Ovary (tissue), 9 donors: ENCODE measurements around the gene DYRK1A. TPM values are rescaled to one million over a fixed set of nuclear protein-coding genes. Genes with fewer than 3 reads are reported as not detected.

Experiments
- DNase-seq, 5 donors: peaks; one replicate each; pipeline ENCODE4 v3.0.0-alpha.2; 2019 to 2020
- H3K27ac ChIP-seq, 2 donors: fragments of 200-600 bp; one replicate each; pipeline versions ENCODE4 v1.5.1 to v1.8.0; 2019 to 2022
- H3K27me3 ChIP-seq: fragments of 200-600 bp; one replicate; pipeline ENCODE4 v1.8.0; 2022
- H3K36me3 ChIP-seq: fragments of 200-600 bp; sonication (generic); one replicate; pipeline ENCODE4 v1.5.1; 2019
- H3K4me1 ChIP-seq: one replicate; pipeline ENCODE4 v1.8.1; 2013; ENCODE audit warnings: mild to moderate bottlenecking, moderate library complexity; ENCODE audit not compliant: insufficient read depth
- H3K4me3 ChIP-seq: fragments of 200-600 bp; sonication (generic); one replicate; pipeline ENCODE4 v1.5.1; 2017
- H3K9me3 ChIP-seq, 2 donors: fragments of 200-600 bp in 1 of 2; sonication (generic) in 1 of 2; one replicate each; pipeline versions ENCODE4 v1.5.1 to v1.8.1; 2013 to 2019; ENCODE audit warnings: mild to moderate bottlenecking in 1 of 2, moderate library complexity in 1 of 2
- EP300 ChIP-seq: sonication (generic); formaldehyde crosslinking; IDR thresholded peaks from one replicate; pipeline ENCODE4 v1.6.1; 2017; ENCODE audit warnings: antibody characterized with exemption
- POLR2A ChIP-seq: fragments of 450-650 bp; IDR thresholded peaks from one replicate; pipeline ENCODE4 v1.6.1; 2017; ENCODE audit warnings: antibody characterized with exemption, mild to moderate bottlenecking, moderate library complexity
- WGBS, 3 donors: extraction: QIAGEN DNeasy Blood & Tissue Kit in 1 of 3; methylation state at CpG; one replicate each; pipeline versions ENCODE4 v1.1.5 to v1.1.7; 2013 to 2017; 5-methylcytosine and 5-hydroxymethylcytosine counted together
- intact Hi-C, 4 donors: fragments of 100-400 bp; cut with DNase I; formaldehyde crosslinking; loops; one replicate each; pipeline versions ENCODE4 v1.11.0 to v1.15.1; 2022 to 2023
- polyA plus RNA-seq, 2 donors: library from polyadenylated mRNA; stranded (reverse); fragments of 200-250 nt in 1 of 2; fragments of 350-450 nt in 1 of 2; fragmentation: Illumina TruSeq in 1 of 2; extraction: RNeasy Lipid Tissue Mini Kit (QIAGEN cat#74804) in 1 of 2; gene quantifications; one replicate each; pipeline ENCODE4 v1.2.3, GENCODE V29; 2013 to 2014
- total RNA-seq, 7 donors: library from RNA; depleted of rRNA in 2 of 7; stranded (reverse); fragments of >200 nt in 2 of 7; fragmentation: NEBNext Ultra II Directional in 3 of 7; extraction: Animal tissue kit (Norgen Biotek cat#: 25700) in 3 of 7; gene quantifications; one replicate each; pipeline versions ENCODE4 v1.1.0 to v1.2.4, GENCODE V29; 2016 to 2023
- TF ChIP-seq, protein P1 (sequence below), 3 donors: fragments of 450-650 bp in 2 of 3; fragments of 200-600 bp in 1 of 3; IDR thresholded peaks; one replicate each; pipeline versions ENCODE4 v1.5.1 to v1.8.0; 2016 to 2022; ENCODE audit warnings: antibody characterized with exemption in 3 of 3, mild to moderate bottlenecking in 1 of 3
- donor health status: DM: no; HTN: no; CAD: no; lungs with moderate emphysema.
- donor health status: DM: no; HTN: no; CAD: no.
- donor health status: Bipolar disorder and iron deficiency.
- donor health status: DM: yes; HTN: yes; CAD: no.
- donor health status: DM: no; HTN: no; CAD: no.
- donor health status: DM: yes; HTN: yes; CAD: no.

Gene DYRK1A
- total and polyA plus RNA-seq, 9 donors, result 30.9 to 89.0 (median 73.9) TPM

DNA sequence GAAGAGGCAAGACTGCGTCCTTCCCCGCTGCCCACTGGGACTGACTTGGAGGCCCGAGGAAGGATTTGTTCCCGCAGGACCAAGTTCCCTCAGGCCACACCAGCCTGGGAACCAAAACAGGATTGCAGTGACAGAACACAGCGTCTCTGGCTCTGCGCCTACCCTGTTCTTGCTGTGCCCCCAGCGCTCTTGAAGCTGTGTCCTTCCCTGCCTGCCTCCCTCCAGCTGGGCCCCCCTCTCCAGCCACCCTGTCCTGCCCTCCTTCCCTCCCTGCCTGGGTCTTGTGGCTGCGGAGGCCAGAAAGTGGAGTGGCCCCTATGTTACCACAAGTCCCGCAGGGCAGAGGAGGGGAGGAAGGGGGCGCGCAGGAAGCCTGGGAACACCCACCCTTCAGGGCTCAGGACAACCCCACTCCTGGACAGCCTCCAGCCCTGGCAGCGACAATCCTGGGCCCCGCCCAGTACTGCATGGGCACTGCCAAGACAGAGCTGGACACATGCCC lies 164.9 kb downstream of the DYRK1A start:
- Histone ChIP-seq H3K4me1 (no peaks in the 10 kb centered on the region), H3K27me3 (no peaks in the 10 kb centered on the region), H3K36me3 (no peaks in the 10 kb centered on the region), H3K9me3 (no peaks in the 10 kb centered on the region), H3K27ac (no peak overlapping the region), H3K4me3 (no peak overlapping the region)
- 60 to 71% (median 63%) methylated on average over 13 of the region's 13 CpGs for WGBS, 3 donors
- intact Hi-C loops, result no loop called here
- TF ChIP-seq, protein P1, sequence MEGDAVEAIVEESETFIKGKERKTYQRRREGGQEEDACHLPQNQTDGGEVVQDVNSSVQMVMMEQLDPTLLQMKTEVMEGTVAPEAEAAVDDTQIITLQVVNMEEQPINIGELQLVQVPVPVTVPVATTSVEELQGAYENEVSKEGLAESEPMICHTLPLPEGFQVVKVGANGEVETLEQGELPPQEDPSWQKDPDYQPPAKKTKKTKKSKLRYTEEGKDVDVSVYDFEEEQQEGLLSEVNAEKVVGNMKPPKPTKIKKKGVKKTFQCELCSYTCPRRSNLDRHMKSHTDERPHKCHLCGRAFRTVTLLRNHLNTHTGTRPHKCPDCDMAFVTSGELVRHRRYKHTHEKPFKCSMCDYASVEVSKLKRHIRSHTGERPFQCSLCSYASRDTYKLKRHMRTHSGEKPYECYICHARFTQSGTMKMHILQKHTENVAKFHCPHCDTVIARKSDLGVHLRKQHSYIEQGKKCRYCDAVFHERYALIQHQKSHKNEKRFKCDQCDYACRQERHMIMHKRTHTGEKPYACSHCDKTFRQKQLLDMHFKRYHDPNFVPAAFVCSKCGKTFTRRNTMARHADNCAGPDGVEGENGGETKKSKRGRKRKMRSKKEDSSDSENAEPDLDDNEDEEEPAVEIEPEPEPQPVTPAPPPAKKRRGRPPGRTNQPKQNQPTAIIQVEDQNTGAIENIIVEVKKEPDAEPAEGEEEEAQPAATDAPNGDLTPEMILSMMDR (IDR thresholded peaks at IDR 0.05), result no peak
- TF ChIP-seq EP300 (no peak), POLR2A (no peak)
- peak in 2 of 5 donors; percentile 31 to 41 for DNase-seq

DNA sequence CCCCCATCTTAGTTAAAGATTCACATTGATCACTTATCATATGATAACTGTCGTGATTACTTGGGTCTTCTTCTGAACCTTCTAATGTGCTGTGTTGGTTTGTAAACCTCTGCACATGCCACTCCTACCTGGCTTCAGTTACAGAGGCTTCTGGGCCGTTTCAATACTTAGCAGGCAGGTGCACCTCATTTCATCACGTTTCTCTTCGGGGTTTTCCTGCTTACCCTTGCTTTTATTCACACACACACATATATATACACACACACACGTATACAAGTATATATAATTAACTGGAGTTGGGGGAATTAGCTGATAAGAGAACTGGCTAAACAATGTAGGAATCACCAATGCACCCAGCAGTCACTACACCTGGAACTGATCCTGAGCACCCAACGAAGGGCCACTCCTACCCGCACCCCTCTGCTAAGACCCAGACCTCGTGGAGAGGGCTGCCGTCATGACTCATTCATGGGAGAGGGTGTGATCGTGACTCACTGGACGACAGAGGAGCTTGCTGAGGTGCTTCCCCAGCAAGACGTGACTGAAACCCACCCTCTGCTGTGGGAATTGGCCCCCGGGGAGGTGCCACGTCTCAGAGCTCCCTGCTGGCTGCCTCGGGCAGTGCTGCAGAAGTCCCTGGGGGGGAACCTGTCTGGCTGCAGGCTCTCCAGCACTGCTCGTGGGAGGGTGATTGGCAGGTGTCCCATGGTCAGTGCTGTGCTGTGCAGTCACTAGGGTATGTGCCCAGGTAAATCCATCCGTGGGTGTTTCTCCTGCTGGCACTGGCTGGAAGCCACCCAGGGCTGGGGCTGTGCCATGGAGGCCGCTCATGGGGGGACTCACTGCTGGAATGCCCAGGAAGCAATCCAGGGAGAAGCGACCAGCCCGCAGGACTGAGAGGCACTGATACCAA lies 166.6 kb downstream of the DYRK1A start:
- H3K27ac ChIP-seq, result no peak overlapping the region
- intact Hi-C loops, result no loop called here
- no peaks in the 10 kb centered on the region for H3K9me3 ChIP-seq
- no peak for DNase-seq
- no peaks in the 10 kb centered on the region for H3K36me3 ChIP-seq
- H3K4me1 ChIP-seq, result no peaks in the 10 kb centered on the region
- TF ChIP-seq EP300 (no peak), POLR2A (no peak)
- TF ChIP-seq, protein P1 (IDR thresholded peaks at IDR 0.05), result no peak
- H3K4me3 ChIP-seq, result no peak overlapping the region
- WGBS, 3 donors, result 57 to 69% (median 63%) methylated on average over 20 of the region's 20 CpGs
- H3K27me3 ChIP-seq, result no peaks in the 10 kb centered on the region

DNA sequence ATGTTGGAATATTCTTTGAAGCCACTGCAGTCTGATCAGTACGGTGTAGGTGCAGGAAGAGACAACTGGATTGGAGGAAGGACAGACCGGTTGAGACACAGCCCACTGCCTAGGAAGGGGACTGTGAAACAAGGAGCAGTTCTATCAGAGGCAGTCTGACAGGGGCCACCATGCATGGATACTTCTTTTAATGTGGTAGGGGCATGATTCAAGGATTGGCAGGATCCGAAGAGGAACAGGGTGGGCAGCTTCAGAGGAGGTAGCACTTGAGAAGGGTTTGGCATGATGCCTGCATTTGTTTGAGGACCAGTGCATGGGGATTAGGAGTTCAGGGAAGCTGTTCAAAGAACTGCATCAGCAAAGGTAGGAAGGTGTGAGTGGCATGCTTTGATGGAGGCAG lies 167.9 kb downstream of the DYRK1A start:
- DNase-seq, result no peak
- no peak overlapping the region for H3K27ac ChIP-seq
- intact Hi-C loops, result no loop called here
- H3K4me1 ChIP-seq, result no peaks in the 10 kb centered on the region
- 77 to 93% (median 89%) methylated on average over 3 of the region's 3 CpGs for WGBS, 3 donors
- H3K4me3 ChIP-seq, result no peak overlapping the region
- no peak for TF ChIP-seq POLR2A
- TF ChIP-seq, protein P1 (IDR thresholded peaks at IDR 0.05), result no peak
- no peak for TF ChIP-seq EP300
- H3K36me3 ChIP-seq, result no peaks in the 10 kb centered on the region
- H3K9me3 ChIP-seq, result no peaks in the 10 kb centered on the region
- no peaks in the 10 kb centered on the region for H3K27me3 ChIP-seq

DNA sequence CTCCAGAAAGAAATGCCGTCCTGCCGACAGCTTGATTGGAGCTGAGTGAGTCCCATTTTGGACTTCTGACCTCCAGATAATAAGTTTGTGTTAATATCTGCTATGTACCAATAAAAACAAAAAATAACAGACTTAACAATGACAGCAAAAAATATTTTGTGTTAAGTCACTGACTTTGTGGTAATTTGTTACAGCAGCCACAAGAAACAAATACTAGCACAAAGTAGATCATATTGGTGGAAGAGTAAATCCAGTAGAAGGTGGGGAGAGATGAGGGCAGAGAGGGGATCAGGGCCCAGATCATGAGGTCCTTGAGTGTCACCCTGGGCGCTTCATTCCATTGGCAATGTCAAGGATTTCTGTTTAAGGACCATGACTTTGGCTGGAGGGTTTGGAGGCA lies 168.6 kb downstream of the DYRK1A start:
- no peaks in the 10 kb centered on the region for H3K9me3 ChIP-seq
- TF ChIP-seq, protein P1 (IDR thresholded peaks at IDR 0.05), result no peak
- TF ChIP-seq EP300 (no peak), POLR2A (no peak)
- no peaks in the 10 kb centered on the region for H3K36me3 ChIP-seq
- DNase-seq, result no peak
- no peaks in the 10 kb centered on the region for H3K4me1 ChIP-seq
- 90 to 95% (median 91%) methylated on average over 3 of the region's 3 CpGs for WGBS, 3 donors
- no peaks in the 10 kb centered on the region for H3K27me3 ChIP-seq
- no peak overlapping the region for H3K27ac ChIP-seq
- intact Hi-C loops, result no loop called here
- H3K4me3 ChIP-seq, result no peak overlapping the region
